GM18511 (cell line): ENCODE data around the gene RALA.
A peak's percentile ranks its signal among the peaks of the same experiment; 100 is the strongest.

Source experiments
- ATAC-seq: cut with Tn5 transposase; IDR thresholded peaks from one replicate; pipeline ENCODE4 v1.9.1; 2021; ENCODE audit warnings: mild to moderate bottlenecking, moderate library complexity; ENCODE audit not compliant: unreplicated experiment

Gene RALA, protein sequence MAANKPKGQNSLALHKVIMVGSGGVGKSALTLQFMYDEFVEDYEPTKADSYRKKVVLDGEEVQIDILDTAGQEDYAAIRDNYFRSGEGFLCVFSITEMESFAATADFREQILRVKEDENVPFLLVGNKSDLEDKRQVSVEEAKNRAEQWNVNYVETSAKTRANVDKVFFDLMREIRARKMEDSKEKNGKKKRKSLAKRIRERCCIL

DNA sequence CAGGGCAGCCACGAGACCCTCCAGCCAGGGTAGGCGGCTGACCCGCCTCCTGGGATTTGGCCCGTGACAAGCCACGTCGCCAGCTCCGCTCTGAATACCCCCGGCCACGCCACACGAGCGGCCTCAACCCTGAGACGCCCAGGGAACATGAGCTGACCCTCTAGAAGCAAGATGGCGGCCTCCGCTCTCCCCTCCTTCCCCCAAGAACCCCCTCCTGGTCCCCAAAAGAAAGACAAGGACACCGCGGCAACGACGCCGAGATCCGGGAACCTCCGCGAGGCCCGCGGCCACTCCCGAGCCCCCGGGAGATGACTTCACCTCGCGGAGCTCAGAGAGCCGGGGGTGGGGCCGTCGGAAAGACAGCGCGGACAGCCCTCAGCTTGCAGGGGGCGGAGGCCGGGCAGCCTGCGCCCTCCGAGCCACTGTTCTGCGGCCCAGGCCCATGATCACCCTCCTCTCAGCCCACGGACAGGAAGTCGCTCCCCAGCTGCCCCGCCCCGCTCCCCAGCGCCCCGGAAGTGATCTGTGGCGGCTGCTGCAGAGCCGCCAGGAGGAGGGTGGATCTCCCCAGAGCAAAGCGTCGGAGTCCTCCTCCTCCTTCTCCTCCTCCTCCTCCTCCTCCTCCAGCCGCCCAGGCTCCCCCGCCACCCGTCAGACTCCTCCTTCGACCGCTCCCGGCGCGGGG, at the start of gene RALA:
Gene RALA (plus strand): TSS at position 526 of the 685 bp plus-strand sequence. CDS start 63,096 bp downstream, outside the sequence.
- ATAC-seq: peak; percentile 95

DNA sequence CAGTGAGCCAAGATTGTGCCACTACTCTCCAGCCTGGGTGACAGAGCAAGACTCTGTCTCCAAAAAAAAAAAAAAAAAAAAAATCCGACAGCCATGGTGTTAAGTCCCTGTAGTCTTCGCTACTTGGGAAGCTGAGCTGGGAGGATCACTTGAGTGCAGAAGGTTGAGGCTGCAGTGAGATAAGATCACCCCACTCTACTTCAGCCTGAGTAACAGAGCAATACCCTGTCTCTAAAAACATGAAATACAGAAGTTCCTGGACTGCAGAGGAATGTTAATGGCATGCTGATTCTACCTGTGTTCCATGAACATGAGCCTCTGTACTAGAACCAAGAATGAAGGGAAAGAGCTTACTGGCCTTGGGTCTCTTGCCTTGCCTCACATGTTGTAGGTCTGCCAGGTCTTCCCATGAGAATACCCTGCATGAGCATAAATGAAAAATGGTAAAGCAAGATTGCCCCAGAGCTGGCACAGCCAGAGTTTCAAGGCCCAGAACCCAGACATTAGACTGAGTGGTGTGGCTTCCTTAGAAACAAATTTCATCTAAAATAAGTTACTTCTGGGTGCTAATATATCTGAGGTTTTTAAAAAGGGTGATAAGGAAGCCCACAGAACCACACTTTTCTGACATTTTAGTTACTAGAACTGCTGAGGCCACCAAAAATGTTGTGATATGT, 48.6 kb upstream of the RALA start:
- no peak for ATAC-seq

GRCh38 chr7:39577229-39577874, 46.0 kb upstream of the RALA start:
- no peak for ATAC-seq

DNA sequence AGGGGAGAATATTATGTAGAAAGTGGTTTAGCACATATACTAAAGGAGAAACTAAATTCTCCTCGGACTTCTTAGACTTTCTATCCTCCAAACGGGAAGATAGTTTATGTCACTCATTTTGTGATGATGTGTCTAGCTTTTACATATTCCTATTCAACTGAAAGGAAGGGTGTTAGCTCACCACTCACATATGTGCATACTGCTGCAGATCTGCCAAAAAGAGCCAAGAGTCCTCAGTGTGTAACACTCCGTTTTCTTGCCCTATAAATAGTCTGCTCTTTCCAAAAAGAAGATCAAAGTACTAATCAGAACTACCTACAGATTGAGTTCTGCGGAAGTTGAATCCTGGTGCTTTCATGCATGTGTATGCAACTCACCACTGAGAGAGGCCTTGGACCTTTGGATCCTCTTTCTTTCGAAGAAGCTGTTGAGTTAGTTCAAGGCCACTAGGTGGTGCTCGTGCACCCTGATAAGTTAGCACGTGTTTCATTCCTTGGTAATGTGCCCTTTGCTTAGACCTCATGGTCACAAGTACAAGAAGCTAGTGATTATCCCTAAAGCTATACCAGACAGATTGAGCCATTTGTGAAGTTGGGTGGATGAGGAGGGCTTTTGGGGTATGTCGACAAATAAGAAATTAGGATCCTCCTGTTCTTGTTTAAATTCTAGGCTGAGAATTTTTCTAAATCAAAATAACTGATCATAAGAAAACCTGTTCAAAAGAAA, 43.1 kb upstream of the RALA start:
- ATAC-seq: peak; percentile 98

GRCh38 chr7:39582536-39582935, 40.8 kb upstream of the RALA start:
- ATAC-seq: no peak

DNA sequence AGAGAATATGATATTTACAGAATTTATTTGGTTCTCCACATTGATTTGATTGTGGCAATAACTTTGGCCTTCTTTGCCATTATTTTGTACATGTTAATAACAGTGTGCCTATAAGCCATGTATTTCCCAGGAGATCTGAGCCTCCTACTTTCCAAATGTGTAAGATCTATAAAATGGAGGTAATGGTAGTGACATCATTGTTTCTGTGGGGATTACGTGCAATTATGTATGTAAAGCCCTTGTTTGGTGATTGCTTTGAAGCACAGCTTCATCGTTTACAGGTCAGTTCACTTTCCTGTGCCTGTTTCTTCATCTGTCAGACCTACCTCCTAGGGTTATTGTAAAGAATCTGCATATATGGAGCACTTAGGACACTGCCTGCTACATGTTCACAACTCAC, 39.8 kb upstream of the RALA start:
- no peak for ATAC-seq

DNA sequence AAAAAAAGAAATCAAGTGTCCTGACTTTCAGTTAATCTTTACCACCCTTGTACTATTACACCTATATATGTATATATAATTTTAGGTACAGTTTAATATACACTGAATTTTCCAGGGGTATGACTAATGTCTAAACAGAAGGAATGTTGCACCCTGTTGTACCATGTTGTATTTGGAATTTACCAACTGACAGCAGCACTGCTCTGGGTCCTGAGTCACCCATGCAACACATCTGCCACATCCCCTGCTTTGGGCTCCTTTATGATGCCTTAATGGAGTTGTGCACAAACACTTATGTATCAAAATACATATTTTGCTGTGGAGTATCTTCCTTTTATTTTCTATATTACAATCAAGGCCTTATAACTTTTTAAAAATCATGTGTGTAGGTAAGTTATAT, 36.0 kb upstream of the RALA start:
- no peak for ATAC-seq

DNA sequence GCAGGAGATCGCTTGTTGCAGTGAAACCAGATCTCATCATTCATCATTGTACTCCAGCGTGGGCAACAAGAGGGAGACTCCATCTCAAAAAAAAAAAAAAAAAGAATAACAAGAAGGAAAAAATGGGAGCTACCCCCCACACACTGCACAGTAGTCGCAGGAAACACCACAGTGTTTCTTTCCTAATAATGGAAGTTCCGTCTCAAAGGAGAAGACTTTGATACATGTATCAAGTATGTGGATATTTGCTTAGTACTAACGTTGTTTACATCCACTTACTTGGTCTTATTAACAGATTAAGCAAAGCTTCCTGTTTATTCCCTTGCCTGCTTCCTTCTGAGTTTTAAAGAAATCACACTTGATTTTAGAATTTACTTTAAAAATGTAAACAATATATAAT, 35.0 kb upstream of the RALA start:
- ATAC-seq: no peak

DNA sequence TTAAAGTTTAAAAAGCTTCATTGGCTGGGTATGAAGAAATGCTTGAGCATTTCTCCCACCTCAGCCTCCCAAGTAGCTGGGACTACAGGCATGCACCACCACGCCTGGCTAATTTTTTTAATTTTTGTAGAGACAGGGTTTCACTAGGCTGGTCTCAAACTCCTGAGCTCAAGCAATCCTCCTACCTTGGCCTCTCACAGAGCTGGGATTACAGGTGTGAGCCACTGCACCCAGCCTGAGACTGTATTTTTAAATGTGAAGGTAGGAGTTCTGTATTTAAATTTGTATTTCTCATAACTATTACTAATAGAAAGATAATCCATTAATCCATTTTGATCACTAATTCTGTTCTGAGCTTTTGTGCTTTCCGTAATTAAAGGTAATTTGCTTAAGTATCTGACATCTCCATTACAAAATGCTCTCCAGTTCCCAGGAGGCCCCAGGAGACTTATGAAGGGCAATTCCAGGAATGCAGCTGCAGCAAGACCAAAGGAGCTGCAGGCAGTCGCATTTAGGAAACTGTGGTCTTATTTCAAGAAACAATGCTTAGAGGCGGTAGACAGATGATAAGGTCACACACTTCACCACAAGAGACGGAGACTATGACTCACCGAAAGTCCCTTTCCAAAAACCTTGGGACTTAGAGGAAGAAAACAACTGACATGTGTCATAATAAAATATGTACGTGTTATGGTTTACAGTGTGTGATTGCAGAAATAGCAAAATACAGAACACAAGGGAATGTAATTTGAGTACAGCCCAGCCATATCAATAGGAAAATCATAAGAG, 33.9 kb upstream of the RALA start:
- peak; percentile 97 for ATAC-seq

DNA sequence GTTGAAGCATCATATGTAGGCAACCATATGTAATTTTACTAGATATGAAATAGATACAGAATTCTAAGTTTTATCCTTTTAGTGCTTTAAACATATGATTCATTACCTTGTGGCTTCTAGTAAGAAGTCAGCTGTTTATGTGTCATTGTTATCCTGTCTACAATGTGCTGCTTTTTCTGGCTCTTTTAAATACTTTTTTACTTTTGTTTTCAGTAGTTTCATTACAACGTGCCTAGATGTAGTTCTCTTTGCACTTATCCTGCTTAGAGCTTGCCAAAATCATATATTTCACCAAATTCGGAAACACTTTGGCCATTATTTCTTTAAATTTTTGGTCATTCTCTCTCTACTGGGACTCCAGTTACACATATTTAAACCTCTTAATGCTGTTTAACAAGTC, 30.8 kb upstream of the RALA start:
- no peak for ATAC-seq

DNA sequence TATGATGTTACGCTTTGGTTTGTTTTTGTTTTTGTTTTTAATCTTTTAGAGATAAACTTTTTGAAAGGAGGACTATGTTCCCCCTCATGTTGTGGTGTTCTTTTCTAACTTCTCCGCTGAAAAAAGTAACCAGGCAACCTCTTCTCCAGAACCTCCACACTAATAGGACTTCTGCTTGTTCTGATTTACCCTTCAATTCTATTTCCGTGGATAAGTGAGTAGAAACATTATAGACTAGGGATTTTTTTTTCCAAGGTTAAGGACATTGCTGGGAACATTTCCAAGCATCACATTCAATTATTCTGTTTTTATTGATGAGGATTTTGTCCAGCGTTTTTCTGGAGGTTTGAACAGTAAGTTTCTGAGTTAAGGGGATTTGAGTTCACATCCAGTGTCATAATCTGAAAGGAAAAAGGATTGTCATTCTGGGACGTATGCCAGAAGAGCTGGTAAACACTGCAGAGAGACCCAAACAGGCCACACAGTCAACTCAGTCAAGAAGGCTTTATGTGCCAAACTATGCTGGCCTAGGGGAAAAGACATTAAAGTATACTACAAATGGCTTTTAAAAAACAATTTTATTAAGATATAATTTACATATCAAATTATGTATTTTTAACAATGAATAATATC, 28.3 kb upstream of the RALA start:
- ATAC-seq: no peak

DNA sequence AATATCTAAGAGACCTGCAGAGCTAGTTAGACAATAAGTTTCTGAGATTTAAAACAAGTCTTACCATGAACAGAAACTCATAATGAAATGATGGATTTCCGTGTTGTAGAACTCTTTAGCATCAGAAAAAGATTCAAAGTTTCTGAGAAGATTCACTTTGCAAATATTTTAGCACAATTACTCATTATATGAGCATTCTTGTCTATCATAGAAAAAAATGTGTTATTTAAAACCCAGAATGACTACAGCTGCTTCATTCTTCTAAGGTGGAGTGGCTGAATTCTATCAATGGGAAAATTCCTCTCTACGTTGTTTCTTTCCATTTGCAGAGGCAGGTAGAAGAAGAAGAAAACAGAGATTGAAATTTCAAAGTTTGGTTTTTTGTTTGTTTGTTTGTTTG, 21.0 kb upstream of the RALA start:
- no peak for ATAC-seq

DNA sequence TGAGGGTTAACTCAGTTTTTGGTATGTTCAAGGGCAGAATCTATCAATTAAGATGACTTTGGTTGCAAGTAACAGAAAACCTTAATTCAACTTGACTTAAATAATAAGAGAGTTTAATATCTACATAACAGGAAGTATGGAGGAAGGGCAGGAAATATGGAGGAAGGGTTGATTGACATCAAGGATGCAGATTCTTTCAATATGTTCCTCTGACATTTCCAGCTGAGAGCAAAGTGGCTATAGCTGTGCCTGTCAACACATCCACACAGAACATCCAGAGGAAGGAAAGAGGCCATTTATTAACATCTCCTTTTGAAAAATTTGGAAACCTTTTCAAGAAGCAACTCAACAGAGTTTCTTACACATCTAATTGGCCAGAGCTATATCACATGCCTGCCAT, 19.4 kb upstream of the RALA start:
- ATAC-seq: no peak

DNA sequence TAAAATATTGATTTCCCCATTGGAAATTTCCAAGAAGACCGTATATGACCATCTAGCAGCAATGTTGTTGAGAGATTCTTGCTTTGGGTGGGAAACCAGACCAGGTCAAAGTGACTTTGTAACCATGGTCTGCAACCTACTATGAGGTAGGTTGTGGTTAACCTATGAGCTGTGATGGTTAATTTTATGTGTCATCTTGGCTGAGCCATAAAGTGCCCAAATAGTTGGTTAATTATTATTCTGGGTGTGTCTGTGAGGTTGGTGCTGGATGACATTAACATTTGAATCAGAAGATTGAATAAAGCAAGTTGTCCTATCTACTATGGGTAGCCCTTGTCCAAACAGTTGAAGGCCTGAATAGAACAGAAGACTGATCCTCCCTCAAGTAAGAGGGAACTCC, 18.3 kb upstream of the RALA start:
- ATAC-seq: peak; percentile 79

DNA sequence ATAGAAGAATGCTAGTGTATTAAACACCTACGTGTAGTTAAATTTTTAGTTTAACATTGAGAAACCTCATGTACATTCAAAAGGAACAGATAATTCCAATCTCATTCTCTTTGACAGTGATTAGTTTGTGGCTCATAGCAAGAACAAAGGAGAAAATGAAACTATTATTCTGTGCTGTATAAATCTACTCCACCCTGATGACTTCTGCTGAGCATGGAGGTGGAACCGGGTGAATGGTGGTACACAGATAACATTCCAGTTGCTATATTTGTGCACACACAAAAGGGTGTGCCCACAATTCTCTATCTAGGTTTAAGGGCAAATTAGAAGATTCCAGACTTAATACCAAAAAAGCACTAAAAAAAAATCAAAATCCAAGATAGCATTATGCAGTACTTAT, 17.0 kb upstream of the RALA start:
- ATAC-seq: no peak

DNA sequence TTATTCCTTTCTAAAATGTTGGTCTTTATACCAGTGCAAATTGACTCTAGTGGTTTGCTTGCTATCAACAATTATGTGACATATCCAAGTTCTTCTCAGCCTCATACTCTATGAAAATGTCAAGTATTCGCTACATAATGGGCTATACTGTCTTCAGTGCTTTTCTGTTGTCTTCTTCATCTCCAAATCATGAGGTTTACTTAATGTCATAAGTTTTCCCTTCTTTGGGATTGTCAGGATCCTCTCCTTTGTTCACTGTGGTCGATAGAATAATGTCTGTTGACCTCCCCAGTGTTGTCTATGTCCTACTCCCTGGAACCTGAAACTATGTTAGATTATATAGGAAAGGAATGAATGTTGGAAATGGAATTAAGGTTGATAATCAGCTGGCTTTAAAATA, 16.4 kb upstream of the RALA start:
- no peak for ATAC-seq

DNA sequence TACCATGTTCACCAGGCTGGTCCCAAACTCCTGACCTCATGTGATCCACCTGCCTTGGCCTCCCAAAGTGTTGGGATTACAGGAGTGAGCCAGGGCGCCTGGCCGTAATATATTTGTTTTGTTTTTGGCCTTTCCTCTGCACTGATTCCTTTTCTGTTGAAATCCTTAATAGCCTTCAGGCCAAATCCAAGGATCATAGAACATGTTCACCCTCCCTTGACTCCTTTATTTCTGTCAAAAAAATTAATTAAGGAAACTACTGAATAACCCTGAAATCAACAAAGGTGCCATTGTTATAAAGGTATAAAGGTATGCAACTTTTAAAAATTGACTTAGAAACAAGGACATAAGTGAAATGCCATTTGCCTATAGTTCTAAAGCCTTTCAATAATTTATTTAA, 15.5 kb upstream of the RALA start:
- ATAC-seq: no peak

GRCh38 chr7:39608278-39608677, 15.1 kb upstream of the RALA start:
- no peak for ATAC-seq

GRCh38 chr7:39609113-39609934, 14.0 kb upstream of the RALA start:
- ATAC-seq: no peak
